SJSA1 (cell line): ENCODE measurements around the gene VRK2. TPM values are rescaled to one million over a fixed set of nuclear protein-coding genes. Genes with fewer than 3 reads are reported as not detected.
"Not testable (repeated sequence)": the region's sequence is repeated elsewhere in the genome, so short reads cannot be mapped to it uniquely, and the experiment has no call there.

Source experiments
- DNase-seq, 2 experiments: peaks; one replicate each; pipeline ENCODE4 v3.0.0-alpha.2; 2015 to 2020; ENCODE audit warnings: low spot score in 2 of 2, low read depth in 1 of 2
- H3K27ac ChIP-seq: fragments of 250-450 bp; sonication (Bioruptor Pico); 2 replicates; pipeline ENCODE4 v1.5.1; 2020; ENCODE audit warnings: mild to moderate bottlenecking, moderate library complexity
- H3K27me3 ChIP-seq: fragments of 250-450 bp; sonication (Bioruptor Pico); replicated peaks from 2 replicates; pipeline ENCODE4 v1.5.1; 2020; ENCODE audit warnings: mild to moderate bottlenecking, moderate library complexity
- H3K36me3 ChIP-seq: fragments of 250-450 bp; sonication (Bioruptor Pico); 2 replicates; pipeline ENCODE4 v1.5.1; 2020; ENCODE audit warnings: mild to moderate bottlenecking
- H3K4me1 ChIP-seq: fragments of 250-450 bp; sonication (Bioruptor Pico); replicated peaks from 2 replicates; pipeline ENCODE4 v1.6.1; 2021; ENCODE audit warnings: mild to moderate bottlenecking
- H3K4me3 ChIP-seq: fragments of 250-450 bp; sonication (Bioruptor Pico); 2 replicates; pipeline ENCODE4 v1.5.1; 2020; ENCODE audit warnings: mild to moderate bottlenecking
- H3K9me3 ChIP-seq: fragments of 250-450 bp; sonication (Bioruptor Pico); replicated peaks from 2 replicates; pipeline ENCODE4 v1.5.1; 2020; ENCODE audit warnings: mild to moderate bottlenecking
- total RNA-seq: library from RNA; depleted of rRNA; stranded (reverse); fragments of >200 nt; shearing (Covaris generic); gene quantifications from 2 replicates; pipeline ENCODE4 v1.2.3, GENCODE V29; 2014

Gene VRK2
- total RNA-seq, 1 experiment from 2014 or later, result 28.1 TPM

- H3K4me3 ChIP-seq, result no peak overlapping the region
- H3K27ac ChIP-seq, result no peak overlapping the region
- H3K4me1 ChIP-seq, result peaks cover 13% of the 10 kb centered on the region
- H3K36me3 ChIP-seq, result peaks cover 8% of the 10 kb centered on the region
- H3K27me3 ChIP-seq, result no peaks in the 10 kb centered on the region
- H3K9me3 ChIP-seq, result no peaks in the 10 kb centered on the region
- DNase-seq, result no peak
Measured at GRCh38 chr2:58064086-58064485, 17.5 kb downstream of the VRK2 start.

GRCh38 chr2:58065248-58065647 lies 18.6 kb downstream of the VRK2 start:
- Histone ChIP-seq H3K36me3 (peaks cover 8% of the 10 kb centered on the region), H3K4me3 (no peak overlapping the region), H3K27ac (no peak overlapping the region), H3K4me1 (peaks cover 13% of the 10 kb centered on the region), H3K27me3 (no peaks in the 10 kb centered on the region), H3K9me3 (no peaks in the 10 kb centered on the region)
- no peak for DNase-seq

GRCh38 chr2:58067001-58067400 lies 20.4 kb downstream of the VRK2 start:
- Histone ChIP-seq H3K36me3 (peaks cover 2% of the 10 kb centered on the region), H3K27me3 (no peaks in the 10 kb centered on the region), H3K9me3 (no peaks in the 10 kb centered on the region), H3K4me1 (peaks cover 13% of the 10 kb centered on the region), H3K27ac (no peak overlapping the region), H3K4me3 (no peak overlapping the region)
- no peak for DNase-seq

DNA sequence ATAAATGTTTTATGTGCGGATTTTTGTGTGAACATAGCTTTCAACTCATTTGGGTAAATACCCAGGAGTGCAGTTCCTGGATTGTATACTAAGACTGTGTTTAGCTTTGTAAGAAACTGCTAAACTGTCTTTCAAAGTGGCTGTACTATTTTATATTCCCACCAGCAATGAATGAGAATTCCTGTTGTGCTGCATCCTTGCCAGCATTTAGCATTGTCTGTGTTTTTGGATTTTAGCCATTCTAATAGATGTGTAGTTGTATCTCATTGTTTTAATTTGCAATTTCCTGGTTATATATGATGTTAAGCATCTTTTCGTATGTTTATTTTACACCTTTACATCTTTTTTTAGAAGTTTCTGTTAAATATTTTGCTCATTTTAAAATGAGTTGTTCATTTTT lies 24.2 kb downstream of the VRK2 start:
- no peaks in the 10 kb centered on the region for H3K36me3 ChIP-seq
- no peak for DNase-seq
- no peaks in the 10 kb centered on the region for H3K4me1 ChIP-seq
- H3K27ac ChIP-seq, result no peak overlapping the region
- H3K9me3 ChIP-seq, result no peaks in the 10 kb centered on the region
- H3K27me3 ChIP-seq, result no peaks in the 10 kb centered on the region
- no peak overlapping the region for H3K4me3 ChIP-seq

- no peaks in the 10 kb centered on the region for H3K27me3 ChIP-seq
- no peak overlapping the region for H3K4me3 ChIP-seq
- no peak for DNase-seq
- no peak overlapping the region for H3K27ac ChIP-seq
- H3K9me3 ChIP-seq, result no peaks in the 10 kb centered on the region
- no peaks in the 10 kb centered on the region for H3K36me3 ChIP-seq
- H3K4me1 ChIP-seq, result no peaks in the 10 kb centered on the region
Measured at GRCh38 chr2:58072102-58072501, 25.5 kb downstream of the VRK2 start.

- no peaks in the 10 kb centered on the region for H3K36me3 ChIP-seq
- H3K27ac ChIP-seq, result no peak overlapping the region
- DNase-seq, result no peak
- no peaks in the 10 kb centered on the region for H3K4me1 ChIP-seq
- no peaks in the 10 kb centered on the region for H3K27me3 ChIP-seq
- no peaks in the 10 kb centered on the region for H3K9me3 ChIP-seq
- H3K4me3 ChIP-seq, result no peak overlapping the region
Measured at GRCh38 chr2:58073008-58073407, 26.4 kb downstream of the VRK2 start.

- Histone ChIP-seq H3K4me3 (no peak overlapping the region), H3K27ac (no peak overlapping the region)
Measured at GRCh38 chr2:58073751-58074150, 27.1 kb downstream of the VRK2 start.

DNA sequence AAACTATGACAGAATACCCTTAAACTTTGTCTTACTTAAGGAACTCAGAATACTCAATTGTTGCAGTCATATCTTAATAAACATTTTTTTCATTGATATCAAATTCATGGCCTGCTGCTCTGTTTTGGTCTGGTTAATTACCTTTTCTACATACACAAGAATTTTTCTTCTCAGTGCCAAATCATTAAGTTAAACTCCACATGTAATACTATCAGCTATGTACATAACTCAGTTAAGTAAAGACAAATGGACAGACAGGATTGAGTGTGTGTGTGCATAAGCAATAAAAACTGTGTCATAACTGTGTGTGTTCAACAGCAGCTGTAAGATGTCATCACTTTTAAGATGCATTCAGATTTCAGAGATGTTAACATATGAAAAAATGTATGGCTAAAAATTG lies 34.4 kb downstream of the VRK2 start:
- Histone ChIP-seq H3K4me3 (no peak overlapping the region), H3K4me1 (no peaks in the 10 kb centered on the region), H3K27ac (no peak overlapping the region), H3K36me3 (0 out of 2 replicates have a peak, but pooled peaks cover 4% of the 10 kb centered on the region), H3K27me3 (no peaks in the 10 kb centered on the region), H3K9me3 (no peaks in the 10 kb centered on the region)
- DNase-seq, result no peak

More at GRCh38 chr2:58073751-58074150, 27.1 kb downstream of the VRK2 start:
- no peak for DNase-seq
- no peaks in the 10 kb centered on the region for H3K36me3 ChIP-seq
- no peaks in the 10 kb centered on the region for H3K4me1 ChIP-seq
- H3K9me3 ChIP-seq, result no peaks in the 10 kb centered on the region
- H3K27me3 ChIP-seq, result no peaks in the 10 kb centered on the region

DNA sequence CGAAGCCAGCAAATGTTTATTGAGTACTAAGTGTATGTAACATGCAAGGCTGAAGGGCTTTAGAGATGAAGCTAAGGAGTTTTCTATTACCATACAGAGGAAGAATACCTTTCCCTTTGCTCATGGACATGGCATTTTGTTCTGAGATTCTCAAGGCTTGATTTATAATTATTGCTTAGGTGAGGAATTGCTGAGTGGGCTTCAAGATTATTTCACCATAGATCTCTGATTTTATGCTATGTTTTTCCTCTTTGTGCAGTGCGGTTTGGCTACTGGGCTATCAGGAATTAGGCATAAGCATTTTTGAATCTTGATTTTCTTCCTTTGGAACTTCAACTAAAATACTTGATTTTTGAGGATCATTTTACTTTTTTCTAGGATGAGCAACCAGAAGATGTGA lies 42.5 kb downstream of the VRK2 start:
- Histone ChIP-seq H3K27me3 (no peaks in the 10 kb centered on the region), H3K9me3 (no peaks in the 10 kb centered on the region), H3K27ac (no peak overlapping the region), H3K4me1 (no peaks in the 10 kb centered on the region), H3K4me3 (no peak overlapping the region), H3K36me3 (peaks cover 22% of the 10 kb centered on the region)
- no peak for DNase-seq

GRCh38 chr2:58092772-58093171 lies 46.2 kb downstream of the VRK2 start:
- not testable (repeated sequence) for H3K4me3 ChIP-seq, H3K27me3 ChIP-seq, DNase-seq, H3K9me3 ChIP-seq, H3K4me1 ChIP-seq, H3K27ac ChIP-seq
- H3K36me3 ChIP-seq, result peaks cover 22% of the 10 kb centered on the region

- no peak for DNase-seq
- Histone ChIP-seq H3K9me3 (no peaks in the 10 kb centered on the region), H3K4me1 (no peaks in the 10 kb centered on the region), H3K27me3 (no peaks in the 10 kb centered on the region), H3K36me3 (peaks cover 5% of the 10 kb centered on the region), H3K27ac (no peak overlapping the region), H3K4me3 (no peak overlapping the region)
Measured at GRCh38 chr2:58097025-58097424, 50.4 kb downstream of the VRK2 start.

- Histone ChIP-seq H3K9me3 (no peaks in the 10 kb centered on the region), H3K27me3 (no peaks in the 10 kb centered on the region), H3K4me1 (no peaks in the 10 kb centered on the region), H3K4me3 (no peak overlapping the region), H3K27ac (no peak overlapping the region), H3K36me3 (no peaks in the 10 kb centered on the region)
- no peak for DNase-seq
Measured at GRCh38 chr2:58098254-58099095, 51.9 kb downstream of the VRK2 start.

DNA sequence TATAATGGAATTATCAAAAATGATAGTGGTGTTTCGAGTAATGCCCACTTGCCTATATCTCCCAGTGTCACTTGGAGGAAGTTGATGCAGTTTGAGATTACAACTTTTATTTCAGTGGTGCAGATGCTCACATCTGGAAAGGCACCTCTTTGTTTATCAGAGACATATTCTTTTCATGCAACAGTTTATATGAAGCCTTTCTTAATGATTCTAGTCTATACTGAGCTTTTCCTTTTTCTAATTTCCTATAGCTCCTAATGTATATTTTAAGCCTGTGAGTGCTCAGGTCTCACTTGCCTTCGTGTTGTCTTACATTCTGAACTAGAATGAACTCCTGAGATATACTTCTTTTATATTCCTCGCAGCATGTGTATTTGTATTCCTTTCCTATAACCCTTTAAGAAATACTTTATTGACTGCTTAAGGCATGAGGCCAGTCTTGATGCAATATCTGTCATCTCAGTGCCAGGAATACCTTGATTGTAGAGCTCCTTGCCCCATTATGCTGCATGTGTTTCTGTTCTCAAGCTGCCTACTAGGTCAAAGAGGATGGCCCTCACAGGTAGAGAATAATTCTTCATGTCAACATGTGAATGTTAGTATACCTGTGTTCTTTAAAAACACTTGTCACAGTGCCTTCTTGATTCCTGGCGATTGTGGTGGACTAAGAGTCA lies 52.6 kb downstream of the VRK2 start:
- Histone ChIP-seq H3K4me1 (no peaks in the 10 kb centered on the region), H3K27ac (no peak overlapping the region), H3K36me3 (no peaks in the 10 kb centered on the region), H3K4me3 (no peak overlapping the region), H3K9me3 (no peaks in the 10 kb centered on the region), H3K27me3 (no peaks in the 10 kb centered on the region)
- no peak for DNase-seq

DNA sequence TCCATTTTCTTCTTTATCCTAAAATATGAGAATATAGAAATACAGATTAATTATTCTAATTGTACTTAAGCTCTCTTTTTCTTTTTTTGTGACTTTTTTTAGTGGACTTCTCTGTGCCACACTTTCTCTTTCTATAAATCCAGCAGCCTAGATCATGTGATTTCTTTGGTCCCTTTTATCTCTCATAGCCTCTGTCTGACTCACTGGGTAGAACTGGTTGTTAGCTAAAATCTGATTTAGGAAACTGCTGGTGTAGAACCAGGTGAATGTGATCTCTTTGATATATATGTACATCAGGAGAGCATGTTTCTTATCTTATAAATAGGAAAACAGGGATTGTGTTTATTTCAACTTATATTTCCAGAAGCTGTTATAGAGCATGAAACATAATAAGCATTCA lies 54.9 kb downstream of the VRK2 start:
- H3K4me1 ChIP-seq, result no peaks in the 10 kb centered on the region
- H3K36me3 ChIP-seq, result no peaks in the 10 kb centered on the region
- H3K27ac ChIP-seq, result no peak overlapping the region
- no peaks in the 10 kb centered on the region for H3K27me3 ChIP-seq
- DNase-seq, result no peak
- no peak overlapping the region for H3K4me3 ChIP-seq
- no peaks in the 10 kb centered on the region for H3K9me3 ChIP-seq
